GM21825 (cell line): ENCODE results near the gene TRAPPC13.
"Not testable (repeated sequence)": the region's sequence is repeated elsewhere in the genome, so short reads cannot be mapped to it uniquely, and the experiment has no call there.

Experiments used
- ATAC-seq: cut with Tn5 transposase; IDR thresholded peaks from one replicate; pipeline ENCODE4 v1.9.1; 2021; ENCODE audit warnings: mild to moderate bottlenecking, moderate library complexity; ENCODE audit not compliant: unreplicated experiment

Gene TRAPPC13

DNA sequence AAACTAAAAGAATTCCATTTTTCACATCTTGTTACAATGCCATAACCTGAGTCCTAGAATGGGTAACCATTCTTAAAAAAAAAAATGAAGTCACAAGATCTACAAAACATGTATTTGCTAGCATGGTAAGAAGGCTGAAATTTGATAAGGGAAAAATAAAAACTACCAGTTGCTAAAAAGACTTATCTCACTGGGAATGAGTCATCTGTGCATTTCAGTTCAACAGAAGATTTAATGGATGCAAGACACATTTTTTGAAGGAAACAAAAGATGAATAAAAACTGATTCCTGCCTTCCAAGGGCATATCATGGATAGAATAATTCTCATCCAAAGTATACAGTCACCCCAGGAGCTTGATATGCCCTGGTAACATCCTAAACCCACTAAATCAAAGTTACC is 49.9 kb downstream of the TRAPPC13 start:
- ATAC-seq: no peak

DNA sequence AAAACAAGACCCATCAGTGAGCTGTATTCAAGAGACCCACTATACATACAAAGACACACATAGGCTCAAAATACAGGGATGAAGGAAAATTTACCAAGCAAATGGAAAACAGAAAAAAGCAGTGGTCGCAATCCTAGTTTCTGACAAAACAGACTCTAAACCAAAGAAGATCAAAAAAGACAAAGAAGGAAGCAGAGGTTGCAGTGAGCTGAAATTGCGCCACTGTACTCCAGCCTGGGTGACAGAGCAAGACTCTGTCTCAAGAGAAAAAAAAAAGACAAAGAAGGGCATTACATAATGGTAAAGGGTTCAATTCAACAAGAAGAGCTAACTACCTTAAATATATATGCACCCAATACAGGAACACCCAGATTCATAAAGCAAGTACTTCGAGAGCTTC is 51.2 kb downstream of the TRAPPC13 start:
- not testable (repeated sequence) for ATAC-seq

DNA sequence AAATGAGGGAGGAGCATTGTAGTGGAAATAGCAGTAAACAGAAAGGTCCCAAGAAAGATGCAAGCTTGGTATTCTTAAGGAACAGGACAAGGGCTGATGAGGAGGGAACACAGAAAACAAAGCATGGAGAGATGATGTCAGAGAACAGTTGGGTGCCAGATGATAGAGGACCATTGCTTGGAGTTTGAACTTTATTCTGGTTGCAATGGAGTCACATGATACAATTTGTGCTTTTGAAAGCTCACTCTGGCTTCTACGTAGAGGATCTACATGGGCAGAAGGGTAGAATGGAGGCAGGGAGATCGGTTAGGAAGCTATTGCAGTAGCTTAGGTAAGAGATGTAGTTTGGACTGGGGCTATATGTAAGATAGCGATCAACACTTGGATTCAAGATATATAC is 57.3 kb downstream of the TRAPPC13 start:
- ATAC-seq: no peak

DNA sequence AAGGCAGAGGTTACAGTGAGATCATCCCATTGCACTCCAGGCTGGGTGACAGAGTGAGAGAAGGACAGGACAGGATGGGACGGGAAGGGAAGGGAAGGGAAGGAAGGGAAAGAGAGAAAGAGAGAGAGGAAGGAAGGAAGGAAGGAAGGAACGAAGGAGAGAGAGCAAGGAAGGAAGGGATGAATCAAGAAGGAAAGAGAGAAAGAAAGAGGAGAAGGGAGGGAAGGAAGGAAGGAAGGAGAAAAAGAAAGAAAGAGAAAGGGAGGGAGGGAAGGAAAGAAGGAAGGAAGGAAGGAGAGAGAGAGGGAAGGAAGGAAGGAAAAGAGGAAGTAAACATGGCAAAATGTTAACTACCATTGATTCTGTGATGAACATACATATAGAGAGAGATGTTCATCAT is 68.3 kb downstream of the TRAPPC13 start:
- no peak for ATAC-seq

DNA sequence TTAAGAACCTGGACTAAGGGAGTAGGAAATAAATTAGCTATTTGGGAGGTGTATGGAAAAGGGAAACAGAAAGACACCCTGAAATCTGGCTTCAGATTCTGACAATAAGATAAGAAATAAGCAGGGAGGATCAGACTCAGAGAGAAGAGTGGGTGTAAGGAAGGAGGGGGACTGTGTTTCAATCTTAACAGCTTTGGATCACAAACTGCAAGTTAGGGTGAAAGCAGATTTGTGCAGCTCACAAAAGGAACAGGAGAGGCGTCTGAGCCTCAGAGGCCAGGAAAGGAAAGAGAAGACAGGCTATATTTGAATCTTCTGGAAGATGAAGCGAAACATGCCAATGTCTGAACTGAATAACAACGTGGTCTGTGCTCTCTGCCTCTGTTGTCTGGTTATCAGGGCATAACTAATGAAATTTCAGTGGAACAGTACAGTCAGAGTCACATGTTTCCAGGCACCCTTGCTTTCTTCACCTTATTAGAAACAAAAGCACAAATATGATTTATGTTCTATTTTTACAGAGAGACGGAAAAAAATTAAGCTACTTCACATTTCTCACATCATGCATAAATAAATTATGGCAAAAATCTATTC is 70.4 kb downstream of the TRAPPC13 start:
- ATAC-seq: no peak

DNA sequence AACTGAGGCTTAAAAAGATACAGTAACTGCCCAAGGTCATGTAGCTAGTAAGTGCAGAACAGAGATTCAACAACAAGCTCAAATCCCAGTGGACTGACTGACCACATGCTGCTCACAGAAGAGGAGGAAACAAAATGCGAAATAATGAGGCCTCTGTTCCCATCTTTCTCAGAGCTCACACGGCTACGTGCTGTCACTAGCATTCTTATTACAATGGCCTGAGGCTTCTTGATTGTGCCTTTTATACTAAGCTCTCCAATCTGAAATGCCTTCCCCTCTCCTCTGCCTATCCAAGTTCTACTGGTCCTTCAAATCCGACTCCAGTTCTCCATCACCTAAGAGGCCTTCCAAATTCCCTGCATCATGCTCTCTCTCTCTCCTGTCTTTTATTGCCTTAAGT is 71.1 kb downstream of the TRAPPC13 start:
- no peak for ATAC-seq

DNA sequence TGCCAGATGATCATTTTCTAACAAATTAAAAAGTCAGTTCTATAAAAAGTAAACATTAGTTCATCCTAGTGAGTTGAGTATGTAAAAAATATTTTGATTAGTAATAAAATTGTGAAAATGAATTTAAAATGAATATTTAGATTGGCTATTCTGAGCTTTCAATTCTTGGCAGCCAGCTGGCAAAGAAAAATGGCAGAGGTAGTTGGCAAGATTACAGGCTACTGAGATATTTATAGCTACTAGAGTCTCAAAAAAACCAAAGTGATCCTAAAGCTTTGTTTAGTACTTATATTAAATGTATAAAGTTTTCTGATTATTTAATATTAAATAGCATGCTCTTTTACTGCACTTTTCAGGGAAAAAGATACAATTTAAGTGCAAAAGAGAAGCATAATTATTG is 72.1 kb downstream of the TRAPPC13 start:
- no peak for ATAC-seq

DNA sequence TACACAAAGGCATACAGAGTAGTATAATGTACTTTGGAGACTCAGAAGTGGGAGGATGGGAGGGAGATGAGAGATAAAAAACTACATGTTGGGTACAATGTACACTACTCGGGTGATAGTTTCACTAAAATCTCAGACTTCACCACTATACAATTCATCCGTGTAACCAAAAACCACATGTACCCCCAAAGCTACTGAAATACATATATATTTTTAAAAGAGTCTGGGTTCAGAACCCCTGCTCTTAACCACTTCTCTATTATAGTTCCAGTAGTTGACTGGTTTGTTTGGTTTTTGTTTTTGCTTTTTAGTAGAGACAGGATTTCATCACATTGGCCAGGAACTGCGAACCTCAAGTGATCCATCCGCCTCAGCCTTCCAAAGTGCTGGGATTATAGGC is 74.5 kb downstream of the TRAPPC13 start:
- no peak for ATAC-seq

DNA sequence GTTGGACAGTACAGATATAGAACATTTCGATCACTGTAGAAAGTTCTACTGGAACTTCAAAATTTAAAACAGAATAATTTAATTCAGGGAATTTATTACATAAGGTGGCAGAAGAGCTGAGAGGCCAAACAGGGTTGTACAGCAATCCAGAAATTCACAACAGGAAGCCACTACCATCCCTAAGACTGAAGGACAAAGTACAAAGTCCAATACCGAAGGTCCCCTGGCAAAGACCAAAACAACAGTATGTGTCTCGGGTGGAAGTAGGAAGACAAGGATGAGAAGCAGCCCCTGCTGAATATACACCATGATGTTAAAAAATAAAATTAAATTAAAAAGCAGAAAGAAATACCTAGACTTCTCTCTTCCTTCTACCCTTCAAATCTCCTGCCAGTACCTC is 77.2 kb downstream of the TRAPPC13 start:
- ATAC-seq: no peak

DNA sequence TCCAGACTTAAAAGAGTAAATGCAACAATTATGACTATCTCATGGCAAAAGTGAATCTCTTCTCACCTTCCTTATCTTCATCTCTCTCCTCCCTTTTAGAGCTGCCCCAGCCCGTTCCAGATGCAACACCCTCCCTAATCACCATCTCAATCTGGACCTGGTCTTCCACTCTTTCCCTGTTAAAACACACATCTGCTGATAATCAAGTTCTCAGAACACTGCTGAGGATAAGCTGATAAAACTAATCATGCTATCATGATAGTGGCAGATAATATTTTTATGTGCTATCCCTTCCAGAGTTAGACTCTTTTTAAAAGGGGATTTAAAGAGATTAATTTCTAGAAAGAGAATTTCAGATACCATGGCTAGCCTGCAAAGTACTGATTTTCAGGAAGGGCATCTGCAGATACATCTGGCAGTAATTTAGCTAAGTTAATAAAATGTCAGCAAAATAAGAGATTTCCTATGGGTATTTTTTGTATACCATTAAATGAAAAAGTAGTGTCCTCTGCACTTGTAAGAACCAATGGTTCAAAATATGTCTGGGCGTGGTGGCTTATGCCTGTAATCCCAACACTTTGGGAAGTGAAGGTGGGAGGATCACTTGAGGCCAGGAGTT is 79.9 kb downstream of the TRAPPC13 start:
- no peak for ATAC-seq

DNA sequence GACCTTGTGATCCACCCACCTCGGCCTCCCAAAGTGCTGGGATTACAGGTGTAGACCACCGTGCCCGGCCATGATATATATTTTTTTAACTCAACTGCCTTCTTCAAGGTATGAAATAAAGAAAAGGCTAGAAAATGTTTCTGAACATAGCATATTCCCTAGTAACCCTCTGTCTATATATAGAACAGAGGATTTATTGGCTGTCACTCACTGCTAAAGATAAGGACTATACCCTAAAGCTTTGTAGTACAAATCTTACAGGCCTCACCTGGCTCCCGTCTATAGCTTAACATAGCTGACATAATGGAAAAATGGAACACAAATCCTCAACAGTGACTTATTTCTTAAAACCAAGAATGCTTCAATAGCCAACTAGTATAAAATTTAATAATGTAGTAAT is 82.8 kb downstream of the TRAPPC13 start:
- no peak for ATAC-seq

DNA sequence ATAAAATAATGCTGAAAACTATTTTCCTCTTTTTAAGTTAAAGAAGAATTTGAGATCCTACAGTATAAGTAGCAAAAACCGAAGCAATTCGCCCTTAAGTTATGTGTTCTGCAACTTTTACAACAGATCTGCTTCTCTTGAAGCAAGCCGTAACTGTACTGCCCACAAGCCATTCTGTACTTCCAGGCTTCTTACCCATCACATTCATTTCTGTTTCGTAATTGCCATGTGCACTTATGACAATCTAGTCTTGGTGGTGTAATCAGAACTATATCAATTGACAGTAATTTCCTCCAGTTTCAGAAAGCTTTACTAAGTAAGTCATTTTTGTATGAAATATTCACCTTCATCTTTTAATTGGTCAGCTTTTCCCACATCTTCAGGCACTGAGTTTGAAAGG is 83.3 kb downstream of the TRAPPC13 start:
- no peak for ATAC-seq
